H1 (cell line): ENCODE data around the gene COL16A1. TPM values are rescaled to one million over a fixed set of nuclear protein-coding genes. Genes with fewer than 3 reads are reported as not detected.

Experiments used
- CTCF ChIA-PET: fragments of 300-600 bp; sonication (Branson Sonifier 250); formaldehyde crosslinking; loops from one replicate; lab custom pipeline; 2021; ENCODE audit not compliant: partially characterized antibody; lab: Charles Lee
- POLR2A ChIA-PET: fragments of 300-600 bp; sonication (Branson Sonifier 250); formaldehyde crosslinking; loops from one replicate; lab custom pipeline; 2021; ENCODE audit warnings: inconsistent platforms; ENCODE audit not compliant: partially characterized antibody; lab: Charles Lee
- DNase-seq, 2 experiments: peaks; one replicate each; pipeline versions ENCODE4 v3.0.0 to v3.0.0-alpha.2; 2010 to 2022; ENCODE audit warnings: low spot score in 2 of 2, low read depth in 1 of 2, mixed read lengths in 1 of 2
- FAIRE-seq: peaks from 2 replicates; lab custom pipeline; 2011; peaks lifted over from hg19 to GRCh38; lab: Jason Lieb, UNC
- H2AFZ ChIP-seq: 2 replicates; pipeline ENCODE4 v1.8.1; 2012; ENCODE audit warnings: low read length, inconsistent platforms
- H2AK5ac ChIP-seq: 2 replicates; pipeline ENCODE4 v1.6.1; 2013; ENCODE audit warnings: low read depth, low read length
- H2BK120ac ChIP-seq: replicated peaks from 2 replicates; pipeline ENCODE3; 2013; ENCODE audit warnings: low read depth, low read length, inconsistent platforms
- H2BK12ac ChIP-seq: 2 replicates; pipeline ENCODE4 v1.6.1; 2013; ENCODE audit warnings: low read depth, low read length
- H2BK15ac ChIP-seq: 2 replicates; pipeline ENCODE4 v1.6.1; 2013; ENCODE audit warnings: low read length
- H2BK20ac ChIP-seq: 2 replicates; pipeline ENCODE4 v1.6.1; 2013; ENCODE audit warnings: low read length
- H2BK5ac ChIP-seq: 2 replicates; pipeline ENCODE4 v1.6.1; 2013; ENCODE audit warnings: low read depth, low read length
- H3K14ac ChIP-seq: 2 replicates; pipeline ENCODE4 v1.6.1; 2013; ENCODE audit warnings: inconsistent platforms; ENCODE audit not compliant: insufficient read length
- H3K18ac ChIP-seq: 2 replicates; pipeline ENCODE4 v1.6.1; 2013; ENCODE audit warnings: low read length; ENCODE audit errors: extremely low read depth
- H3K23ac ChIP-seq: 2 replicates; pipeline ENCODE4 v1.6.1; 2013; ENCODE audit warnings: inconsistent platforms; ENCODE audit not compliant: insufficient read length
- H3K23me2 ChIP-seq: 2 replicates; pipeline ENCODE4 v1.6.1; 2013; ENCODE audit warnings: low read depth, low read length
- H3K27ac ChIP-seq: 2 replicates; pipeline ENCODE4 v1.6.1; 2011; ENCODE audit warnings: low read depth, low read length, inconsistent platforms
- H3K27me3 ChIP-seq, 4 experiments: replicated peaks in 1 of 4; 1 replicate in 1 of 4; 2 replicates in 3 of 4; pipeline versions ENCODE4 v1.6.1 to v1.8.1; 2011 to 2013; ENCODE audit warnings: low read length in 3 of 4, mild to moderate bottlenecking in 3 of 4, inconsistent platforms in 2 of 4, mixed read lengths in 2 of 4, moderate library complexity in 1 of 4; ENCODE audit not compliant: control insufficient read depth in 3 of 4, insufficient read depth in 3 of 4; ENCODE audit errors: extremely low read depth in 1 of 4
- H3K36me3 ChIP-seq, 4 experiments: 2 replicates each; pipeline versions ENCODE4 v1.6.1 to v1.8.1; 2011 to 2013; ENCODE audit warnings: mild to moderate bottlenecking in 4 of 4, low read length in 3 of 4, moderate library complexity in 2 of 4, control low read depth in 1 of 4, inconsistent platforms in 1 of 4; ENCODE audit not compliant: insufficient read depth in 4 of 4, control insufficient read depth in 2 of 4
- H3K4ac ChIP-seq: replicated peaks from 2 replicates; pipeline ENCODE3; 2013; ENCODE audit warnings: low read length, low read depth, mixed read lengths, inconsistent platforms; ENCODE audit not compliant: insufficient read length
- H3K4me1 ChIP-seq, 4 experiments: replicated peaks in 1 of 4; 1 replicate in 1 of 4; 2 replicates in 3 of 4; pipeline versions ENCODE4 v1.6.1 to v1.8.1; 2011 to 2013; ENCODE audit warnings: low read length in 3 of 4, inconsistent platforms in 2 of 4, mixed read lengths in 1 of 4; ENCODE audit not compliant: insufficient read depth in 4 of 4, control insufficient read depth in 3 of 4
- H3K4me2 ChIP-seq, 2 experiments: 2 replicates each; pipeline versions ENCODE4 v1.6.1 to v1.8.1; 2011 to 2013; ENCODE audit warnings: low read depth in 2 of 2, low read length in 2 of 2, control low read depth in 1 of 2, inconsistent platforms in 1 of 2, mild to moderate bottlenecking in 1 of 2; ENCODE audit not compliant: insufficient read depth in 1 of 2
- H3K4me3 ChIP-seq, 4 experiments: fragments of 200-600, 300-600 bp in 1 of 4; sonication (generic), shearing (Covaris generic), sonication (Bioruptor Twin) in 1 of 4; 2 replicates each; pipeline versions ENCODE4 v1.5.1 to v1.8.1; 2011 to 2016; ENCODE audit warnings: low read length in 4 of 4, low read depth in 3 of 4, control low read depth in 2 of 4, inconsistent platforms in 2 of 4, mild to moderate bottlenecking in 2 of 4, mixed read lengths in 1 of 4, moderate library complexity in 1 of 4; ENCODE audit not compliant: insufficient read depth in 2 of 4; ENCODE audit errors: extremely low read depth in 1 of 4
- H3K56ac ChIP-seq: replicated peaks from 2 replicates; pipeline ENCODE3; 2013; ENCODE audit warnings: low read depth, mild to moderate bottlenecking, mixed read lengths, low read length, inconsistent platforms; ENCODE audit not compliant: insufficient read length
- H3K79me1 ChIP-seq: 2 replicates; pipeline ENCODE4 v1.6.1; 2013; ENCODE audit warnings: low read depth, low read length, control low read depth
- H3K79me2 ChIP-seq, 2 experiments: 2 replicates each; pipeline versions ENCODE4 v1.6.1 to v1.8.1; 2012 to 2013; ENCODE audit warnings: low read length in 2 of 2, mild to moderate bottlenecking in 2 of 2, inconsistent platforms in 1 of 2; ENCODE audit not compliant: insufficient read depth in 2 of 2, control insufficient read depth in 1 of 2
- H3K9ac ChIP-seq, 4 experiments: replicated peaks in 1 of 4; 1 replicate in 1 of 4; 2 replicates in 3 of 4; pipeline versions ENCODE4 v1.6.1 to v1.8.1; 2011 to 2013; ENCODE audit warnings: low read depth in 3 of 4, low read length in 3 of 4, control low read depth in 2 of 4, mild to moderate bottlenecking in 2 of 4, moderate library complexity in 2 of 4, inconsistent platforms in 1 of 4; ENCODE audit errors: extremely low read depth in 1 of 4
- H3K9me3 ChIP-seq, 2 experiments: 2 replicates each; pipeline versions ENCODE4 v1.6.1 to v1.8.1; 2012 to 2013; ENCODE audit warnings: mild to moderate bottlenecking in 2 of 2, moderate library complexity in 2 of 2, control low read depth in 1 of 2, inconsistent platforms in 1 of 2, low read depth in 1 of 2, low read length in 1 of 2, mixed read lengths in 1 of 2; ENCODE audit not compliant: insufficient read depth in 2 of 2
- H4K20me1 ChIP-seq, 2 experiments: replicated peaks in 1 of 2; 2 replicates each; pipeline versions ENCODE3 to v1.8.1; 2011 to 2013; ENCODE audit warnings: inconsistent platforms in 2 of 2, low read length in 2 of 2, mild to moderate bottlenecking in 1 of 2; ENCODE audit not compliant: insufficient read depth in 2 of 2, control insufficient read depth in 1 of 2
- H4K5ac ChIP-seq: 2 replicates; pipeline ENCODE4 v1.6.1; 2013; ENCODE audit warnings: low read length, low read depth, mixed read lengths, inconsistent platforms; ENCODE audit not compliant: insufficient read length
- H4K8ac ChIP-seq: 2 replicates; pipeline ENCODE4 v1.8.0; 2013; ENCODE audit warnings: mild to moderate bottlenecking, moderate library complexity, low read length, inconsistent platforms; ENCODE audit not compliant: insufficient read depth; ENCODE audit errors: extremely low read depth
- H4K91ac ChIP-seq: replicated peaks from 2 replicates; pipeline ENCODE3; 2013; ENCODE audit warnings: low read length, mixed read lengths, inconsistent platforms; ENCODE audit not compliant: insufficient read length
- BCL11A ChIP-seq, 2 experiments: IDR thresholded peaks; one replicate each; pipeline ENCODE4 v1.6.1; 2011; ENCODE audit warnings: low read depth in 2 of 2, low read length in 2 of 2, mild to moderate bottlenecking in 2 of 2
- CHD2 ChIP-seq: IDR thresholded peaks from 2 replicates; pipeline ENCODE4 v1.6.1; 2012; ENCODE audit warnings: low read length, improper control_type of control experiment
- CREB1 ChIP-seq: IDR thresholded peaks from 2 replicates; pipeline ENCODE4 v1.6.1; 2012; ENCODE audit warnings: inconsistent platforms
- EZH2 ChIP-seq: fragments of 200-600 bp; sonication (generic); IDR thresholded peaks from 2 replicates; pipeline ENCODE4 v1.7.1; 2012; ENCODE audit warnings: low read depth, mild to moderate bottlenecking, moderate library complexity, low read length, inconsistent platforms; ENCODE audit not compliant: severe bottlenecking
- JUN ChIP-seq: IDR thresholded peaks from 2 replicates; pipeline ENCODE4 v1.6.1; 2011; ENCODE audit warnings: low read depth, mild to moderate bottlenecking, improper control_type of control experiment, low read length
- JUND ChIP-seq: IDR thresholded peaks from 2 replicates; pipeline ENCODE4 v1.6.1; 2011; ENCODE audit warnings: mild to moderate bottlenecking, improper control_type of control experiment, low read length
- NRF1 ChIP-seq: IDR thresholded peaks from 2 replicates; pipeline ENCODE4 v1.6.1; 2011; ENCODE audit warnings: mild to moderate bottlenecking, low read depth, low read length, improper control_type of control experiment
- PHF8 ChIP-seq: fragments of 200-600 bp; sonication (generic); conservative IDR thresholded peaks from 2 replicates; pipeline ENCODE4 v1.7.1; 2012; ENCODE audit warnings: low read depth, mild to moderate bottlenecking, inconsistent platforms, low read length, moderate library complexity
- RXRA ChIP-seq: IDR thresholded peaks from 2 replicates; pipeline ENCODE4 v1.6.1; 2011; ENCODE audit warnings: low read depth, mild to moderate bottlenecking, low read length, moderate library complexity; ENCODE audit not compliant: insufficient read depth
- TBP ChIP-seq: IDR thresholded peaks from 2 replicates; pipeline ENCODE4 v1.6.1; 2011; ENCODE audit warnings: low read depth, low read length, improper control_type of control experiment
- TCF12 ChIP-seq: IDR thresholded peaks from 2 replicates; pipeline ENCODE4 v1.6.1; 2011; ENCODE audit warnings: low read depth, mild to moderate bottlenecking, low read length
- WGBS, 2 experiments: shearing (Covaris generic) in 1 of 2; methylation state at CpG; one replicate each; pipeline versions ENCODE4 v1.1.6 to v1.1.7; 2013 to 2015; ENCODE audit warnings: low lambda C conversion rate in 2 of 2, mixed read lengths in 2 of 2, inconsistent platforms in 1 of 2, low coverage in 1 of 2, missing lambda C conversion rate in 1 of 2; ENCODE audit not compliant: insufficient replicate concordance in 2 of 2, insufficient coverage in 1 of 2, insufficient read length in 1 of 2; ENCODE audit errors: extremely low coverage in 1 of 2, missing lambda C conversion rate in 1 of 2; 5-methylcytosine and 5-hydroxymethylcytosine counted together
- polyA plus RNA-seq, 7 experiments: library from polyadenylated mRNA; depleted of rRNA in 3 of 7; stranded (reverse) in 5 of 7; unstranded in 2 of 7; fragments of >200 nt in 5 of 7; fragments of 200-250 nt in 2 of 7; gene quantifications; 1 replicate in 5 of 7; 2 replicates in 1 of 7; 4 replicates in 1 of 7; pipeline versions ENCODE4 v1.2.1 to v1.2.3, GENCODE V29; 2011 to 2013; ENCODE audit warnings: missing spikeins in 2 of 7, mixed read lengths in 2 of 7
- total RNA-seq: library from RNA; stranded (reverse); fragmentation: NEBNext Ultra II Directional; extraction: Animal tissue kit (Norgen Biotek cat#: 25700); gene quantifications from 2 replicates; pipeline ENCODE4 v1.2.1, GENCODE V29; 2021

Gene COL16A1
- total and polyA plus RNA-seq, 2 of the 8 experiments (the other 6 are each of a cell fraction or from before 2014, with no cell fraction given): 2.0 to 10.5 TPM

- Histone ChIP-seq H3K9ac (no peak overlapping the region), H3K14ac (no peak overlapping the region), H3K56ac (no peak overlapping the region), H4K5ac (no peak overlapping the region), H4K91ac (no peak overlapping the region), H3K36me3 (no peaks in the 10 kb centered on the region), H2BK120ac (no peak overlapping the region), H3K79me2 (no peaks in the 10 kb centered on the region), H2AFZ (no peak overlapping the region), H2BK20ac (no peak overlapping the region), H2BK5ac (no peak overlapping the region), H3K18ac (no peak overlapping the region), H2BK12ac (no peak overlapping the region), H4K20me1 (no peaks in the 10 kb centered on the region), H4K8ac (no peak overlapping the region), H3K23ac (no peak overlapping the region), H3K4me3 (no peak overlapping the region), H3K27ac (no peak overlapping the region), H2AK5ac (no peak overlapping the region), H3K4me1 (peaks cover 2 to 4% (median 2%) of the 10 kb centered on the region in 4 experiments; a peak in 4 of 7 replicates), H3K4me2 (no peak overlapping the region), H3K9me3 (no peaks in the 10 kb centered on the region), H3K23me2 (peaks cover 7% of the 10 kb centered on the region; the same call in 1 of the 2 replicates), H3K27me3 (peaks cover 2 to 7% (median 5%) of the 10 kb centered on the region in 4 experiments), H3K4ac (no peak overlapping the region), H2BK15ac (no peak overlapping the region), H3K79me1 (no peaks in the 10 kb centered on the region)
- ChIA-PET CTCF (interaction anchor here (0.6 to 5.2 kb wide), 7 partner anchors 8 to 228 kb away, joined by 3 to 40 read pairs (median 3); no protein-coding TSS in a partner anchor), POLR2A (no interaction called here)
- TF ChIP-seq TBP: no peak
- no peak for TF ChIP-seq PHF8
- TF ChIP-seq TCF12: no peak
- TF ChIP-seq RXRA: no peak
- TF ChIP-seq NRF1: no peak
- no peak for TF ChIP-seq JUN
- TF ChIP-seq EZH2: no peak
- no peak for TF ChIP-seq CHD2
- TF ChIP-seq CREB1: no peak
- no peak for TF ChIP-seq BCL11A (IDR thresholded peaks at IDR 0.05; ENCODE audit: low read depth in 2 of 2, low read length in 2 of 2)
- TF ChIP-seq JUND: no peak
- no peak for DNase-seq
- 79% methylated on average over 15 of the region's 15 CpGs; no CpG with 5 or more reads in 1 of the 2 experiments for WGBS, 2 experiments
- FAIRE-seq: no peak
These were observed 81.7 kb downstream of the COL16A1 start for GRCh38 chr1:31621847-31622730.
